NCI-H2196 (cell line): Measurements from ENCODE around the gene TEK.
A peak's percentile ranks its signal among the peaks of the same experiment; 100 is the strongest.
"Not testable (repeated sequence)": the region's sequence is repeated elsewhere in the genome, so short reads cannot be mapped to it uniquely, and the experiment has no call there.

Source experiments
- DNase-seq: peaks from one replicate; lab custom pipeline; 2025; ENCODE audit not compliant: unreplicated experiment; lab: John Stamatoyannopoulos, UW

The TEK gene

DNA sequence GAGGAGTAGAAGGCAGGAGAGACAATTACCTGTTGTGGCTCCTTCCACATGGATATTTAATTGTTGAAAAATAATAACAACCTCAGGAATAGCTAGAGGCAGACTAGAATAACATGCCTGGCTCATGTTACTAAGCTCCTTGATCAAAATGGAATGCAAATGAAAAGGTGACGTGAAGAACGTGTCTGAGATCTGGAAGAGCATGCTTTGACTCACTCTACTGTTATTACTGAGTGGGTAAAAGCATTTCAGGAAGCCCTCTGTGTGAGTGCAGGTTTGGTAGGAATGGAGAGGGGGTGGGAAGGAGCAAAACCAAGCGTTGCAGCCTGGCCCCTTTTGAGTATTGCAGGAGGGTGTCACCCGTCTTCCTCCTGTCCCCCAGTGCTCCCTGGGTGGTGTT is 103.2 kb downstream of the TEK start:
- DNase-seq: no peak

DNA sequence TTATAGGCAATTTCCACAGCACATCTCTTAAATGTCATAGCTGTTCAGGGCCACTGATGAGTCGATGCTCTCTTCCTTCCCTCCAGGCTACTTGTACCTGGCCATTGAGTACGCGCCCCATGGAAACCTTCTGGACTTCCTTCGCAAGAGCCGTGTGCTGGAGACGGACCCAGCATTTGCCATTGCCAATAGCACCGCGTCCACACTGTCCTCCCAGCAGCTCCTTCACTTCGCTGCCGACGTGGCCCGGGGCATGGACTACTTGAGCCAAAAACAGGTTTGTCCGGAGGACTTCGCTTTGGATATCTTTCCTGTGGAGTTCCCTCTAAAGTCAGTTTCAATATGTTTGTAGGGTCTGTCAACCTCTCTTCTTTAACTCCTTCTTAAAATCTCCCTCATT is 103.6 kb downstream of the TEK start:
- no peak for DNase-seq

- no peak for DNase-seq
Observed at GRCh38 chr9:27227192-27227591, 118.2 kb downstream of the TEK start.

- DNase-seq: not testable (repeated sequence)
Observed at GRCh38 chr9:27239648-27240047, 130.6 kb downstream of the TEK start.

GRCh38 chr9:27247756-27248155 is 138.7 kb downstream of the TEK start:
- DNase-seq: peak; percentile 4

- DNase-seq: no peak
Observed at GRCh38 chr9:27248702-27249101, 139.7 kb downstream of the TEK start.

DNA sequence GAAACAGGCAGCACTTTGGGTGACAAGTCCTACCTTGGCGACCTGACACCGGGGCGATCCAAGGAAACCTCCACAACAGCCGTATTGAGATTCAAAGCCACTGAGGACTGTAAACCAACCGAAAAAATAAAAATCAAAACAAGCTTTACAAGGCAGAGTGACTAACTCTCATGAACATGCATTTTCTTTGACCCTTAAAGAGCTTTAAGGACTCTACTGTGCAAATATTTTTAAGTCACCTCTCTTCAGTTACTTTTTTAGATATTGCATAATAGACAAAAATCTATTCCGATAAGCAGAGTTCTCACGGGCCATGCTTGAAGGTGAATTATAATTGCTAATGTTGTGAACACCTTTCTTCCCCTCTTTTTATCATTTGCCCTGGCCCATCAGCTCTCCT is 149.6 kb downstream of the TEK start:
- DNase-seq: no peak

DNA sequence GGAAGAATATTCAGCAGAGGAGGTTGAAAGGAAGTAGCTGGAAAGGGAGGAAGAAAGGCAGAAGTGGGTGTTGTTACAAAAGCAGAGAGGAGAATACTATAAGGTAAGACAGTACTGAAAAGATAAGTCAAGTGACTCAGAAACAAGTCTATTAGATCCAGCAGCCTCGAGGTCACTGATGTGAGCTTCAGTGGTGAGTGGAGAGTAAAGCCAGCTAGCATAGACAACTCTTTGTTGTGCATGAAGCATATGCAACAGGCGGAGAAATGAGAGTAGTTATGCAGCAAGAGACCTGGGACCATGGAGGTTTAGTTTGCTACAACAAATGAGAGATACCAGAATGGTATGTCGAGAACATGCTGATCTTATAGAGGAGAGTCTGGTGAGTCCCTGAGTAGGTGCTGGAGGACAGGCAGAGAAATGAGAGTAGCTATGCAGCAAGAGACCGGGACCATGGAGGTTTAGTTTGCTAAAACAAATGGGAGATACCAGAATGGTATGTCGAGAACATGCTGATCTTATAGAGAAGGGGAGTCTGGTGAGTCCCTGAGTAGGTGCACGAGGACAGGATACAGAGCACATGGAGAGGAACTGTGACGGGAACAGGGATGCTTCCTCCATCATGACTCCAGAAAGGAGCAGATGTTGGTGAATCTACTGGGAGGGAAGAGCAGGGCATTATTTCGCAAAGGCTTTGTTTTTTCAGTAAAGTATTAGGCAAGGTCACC is 151.9 kb downstream of the TEK start:
- no peak for DNase-seq

DNA sequence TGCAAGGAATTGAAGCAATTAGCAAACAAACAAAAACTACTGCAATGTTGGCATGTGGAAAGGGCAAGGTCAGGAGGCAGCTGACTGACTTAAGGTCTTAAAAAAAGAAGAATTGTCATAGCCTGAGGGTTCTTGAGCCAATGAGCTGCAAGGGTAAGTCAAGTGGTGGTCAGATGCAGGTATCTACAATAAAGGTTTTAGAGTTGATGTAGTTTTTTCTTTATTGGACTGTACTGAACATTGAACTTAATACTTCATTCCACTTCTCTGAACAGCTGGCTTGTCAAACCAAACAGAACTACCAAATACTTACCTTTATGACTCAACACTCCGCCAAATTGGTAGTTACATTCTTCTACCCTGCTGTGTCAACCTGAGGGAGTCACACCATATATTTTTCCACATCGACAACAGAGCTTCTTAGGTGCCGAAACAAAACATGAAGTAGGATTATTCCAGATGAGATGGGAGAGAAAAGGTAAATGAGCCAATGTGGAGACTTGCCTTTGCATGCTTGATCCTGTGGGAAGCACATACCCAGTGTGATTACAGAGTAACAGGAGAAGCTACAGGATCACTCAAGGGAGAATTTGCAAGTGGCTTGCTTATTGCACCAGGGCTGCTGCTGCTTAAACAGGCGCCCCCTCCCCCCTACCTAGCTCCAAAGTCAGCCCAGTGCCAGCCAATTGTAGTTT is 152.6 kb downstream of the TEK start:
- DNase-seq: no peak

DNA sequence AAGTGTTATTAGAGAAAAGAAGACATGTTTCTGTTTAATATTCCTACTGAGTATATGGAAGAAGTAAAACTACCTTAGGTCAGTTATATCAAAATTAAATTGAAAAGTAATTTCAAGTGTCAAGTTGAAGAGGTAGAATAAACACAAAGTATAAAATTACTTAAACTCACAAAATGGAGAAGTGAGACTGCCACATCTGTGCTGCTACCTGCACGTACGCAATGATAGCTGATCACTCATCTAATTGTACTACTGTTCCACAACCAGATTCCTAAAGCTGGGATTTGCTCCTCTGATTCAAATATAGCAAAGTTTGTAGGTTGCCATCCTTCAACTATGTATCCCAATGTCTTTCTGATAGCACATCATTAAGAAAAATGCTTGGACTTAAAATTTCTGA is 163.1 kb downstream of the TEK start:
- DNase-seq: no peak

- DNase-seq: no peak
Observed at GRCh38 chr9:27273186-27273585, 164.2 kb downstream of the TEK start.

DNA sequence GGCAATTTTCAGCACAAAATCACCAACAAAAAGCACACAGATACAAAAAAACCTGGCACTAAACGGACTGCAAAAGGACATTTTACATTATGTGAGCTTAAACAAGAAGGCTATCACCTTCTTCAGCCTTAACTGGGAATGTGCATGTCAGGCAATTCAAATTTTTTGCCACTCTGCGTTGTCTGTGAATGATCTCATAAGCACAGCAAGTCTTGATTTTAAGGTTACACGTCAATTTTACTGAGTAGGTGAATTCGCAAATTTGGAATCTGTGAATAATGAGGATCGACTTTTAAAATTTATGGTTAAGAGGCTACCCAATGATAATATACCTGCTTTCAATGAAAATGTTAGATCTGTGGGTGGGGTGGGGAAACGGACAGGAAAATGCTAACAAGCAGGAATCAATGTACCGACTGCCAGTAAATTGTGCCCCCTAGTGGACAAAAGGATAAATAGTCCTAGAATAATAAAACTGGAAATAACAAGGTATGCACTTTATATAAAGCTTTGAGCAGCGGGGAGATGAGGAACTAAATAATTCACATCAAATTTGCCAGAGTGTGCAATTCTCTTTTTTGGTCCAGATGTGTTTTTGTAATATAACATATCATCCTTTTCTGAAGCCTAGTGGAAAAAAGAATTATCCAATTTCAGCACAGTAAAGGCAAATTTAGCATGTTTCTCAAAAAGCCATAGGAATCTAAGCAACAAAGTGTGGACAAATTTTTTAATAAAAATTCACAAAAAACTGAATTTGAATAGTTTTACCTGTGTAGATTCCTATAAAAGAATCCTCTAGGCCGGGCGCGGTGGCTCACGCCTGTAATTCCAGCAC is 167.4 kb downstream of the TEK start:
- DNase-seq: peak; percentile 70

- DNase-seq: no peak
Observed at GRCh38 chr9:27278374-27278773, 169.3 kb downstream of the TEK start.

DNA sequence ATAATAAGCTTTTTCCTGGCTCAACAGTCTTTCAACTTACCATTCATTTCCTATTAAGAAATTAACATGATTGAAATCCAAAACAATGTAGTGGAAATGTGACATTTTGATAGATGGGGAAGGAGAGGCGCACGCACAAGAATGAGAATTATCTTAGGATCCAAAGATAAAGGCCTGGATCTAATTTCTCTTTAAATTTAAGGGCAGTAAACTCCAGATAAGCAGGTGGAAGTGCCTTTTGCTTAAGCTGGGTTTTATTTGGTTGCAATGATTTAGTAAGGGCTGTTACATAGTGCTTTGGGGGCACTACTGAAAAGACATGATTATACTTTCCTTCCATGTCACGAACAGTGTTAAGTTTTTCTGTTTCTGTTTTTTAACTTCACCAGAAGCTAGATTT is 170.6 kb downstream of the TEK start:
- DNase-seq: no peak
